Neutrophil (primary cell): ENCODE data around the gene FLYWCH1.

ENCODE experiments used
- H3K27ac ChIP-seq: fragments of 200-600 bp; sonication (generic); 2 replicates; pipeline ENCODE4 v1.5.1; 2016; ENCODE audit warnings: mild to moderate bottlenecking, moderate library complexity
- H3K27me3 ChIP-seq: fragments of 200-600 bp; sonication (generic); 2 replicates; pipeline ENCODE4 v1.6.0; 2016; ENCODE audit warnings: mild to moderate bottlenecking
- H3K36me3 ChIP-seq: fragments of 200-600 bp; sonication (generic); 2 replicates; pipeline ENCODE4 v1.5.1; 2017
- H3K4me1 ChIP-seq, 2 experiments: fragments of 200-600 bp in 1 of 2; sonication (generic) in 1 of 2; 1 replicate in 1 of 2; 2 replicates in 1 of 2; pipeline versions ENCODE4 v1.5.1 to v1.6.1; 2013 to 2016; ENCODE audit warnings: low read depth in 1 of 2, low read length in 1 of 2, mild to moderate bottlenecking in 1 of 2, moderate library complexity in 1 of 2; ENCODE audit not compliant: control insufficient read depth in 1 of 2, insufficient read depth in 1 of 2
- H3K4me3 ChIP-seq, 2 experiments: fragments of 200-600 bp in 1 of 2; sonication (generic) in 1 of 2; 1 replicate in 1 of 2; 2 replicates in 1 of 2; pipeline ENCODE4 v1.5.1; 2013 to 2016; ENCODE audit warnings: low read depth in 1 of 2, low read length in 1 of 2, mild to moderate bottlenecking in 1 of 2, moderate library complexity in 1 of 2
- H3K9me3 ChIP-seq: fragments of 200-600 bp; sonication (generic); 2 replicates; pipeline ENCODE4 v1.5.1; 2016
- TF ChIP-seq, protein P1 (sequence below): fragments of 200-600 bp; sonication (generic); IDR thresholded peaks from 2 replicates; pipeline ENCODE4 v1.5.1; 2016; ENCODE audit warnings: antibody characterized with exemption

Gene FLYWCH1

GRCh38 chr16:2971985-2972784 is 60.5 kb downstream of the FLYWCH1 start:
- H3K9me3 ChIP-seq = no peaks in the 10 kb centered on the region
- no peak overlapping the region for H3K27ac ChIP-seq
- H3K4me1 ChIP-seq = peaks cover 32 to 33% of the 10 kb centered on the region in 2 experiments
- H3K36me3 ChIP-seq = peaks cover 18% of the 10 kb centered on the region
- H3K4me3 ChIP-seq = no peak overlapping the region
- H3K27me3 ChIP-seq = peaks cover 18% of the 10 kb centered on the region
- TF ChIP-seq, protein P1, sequence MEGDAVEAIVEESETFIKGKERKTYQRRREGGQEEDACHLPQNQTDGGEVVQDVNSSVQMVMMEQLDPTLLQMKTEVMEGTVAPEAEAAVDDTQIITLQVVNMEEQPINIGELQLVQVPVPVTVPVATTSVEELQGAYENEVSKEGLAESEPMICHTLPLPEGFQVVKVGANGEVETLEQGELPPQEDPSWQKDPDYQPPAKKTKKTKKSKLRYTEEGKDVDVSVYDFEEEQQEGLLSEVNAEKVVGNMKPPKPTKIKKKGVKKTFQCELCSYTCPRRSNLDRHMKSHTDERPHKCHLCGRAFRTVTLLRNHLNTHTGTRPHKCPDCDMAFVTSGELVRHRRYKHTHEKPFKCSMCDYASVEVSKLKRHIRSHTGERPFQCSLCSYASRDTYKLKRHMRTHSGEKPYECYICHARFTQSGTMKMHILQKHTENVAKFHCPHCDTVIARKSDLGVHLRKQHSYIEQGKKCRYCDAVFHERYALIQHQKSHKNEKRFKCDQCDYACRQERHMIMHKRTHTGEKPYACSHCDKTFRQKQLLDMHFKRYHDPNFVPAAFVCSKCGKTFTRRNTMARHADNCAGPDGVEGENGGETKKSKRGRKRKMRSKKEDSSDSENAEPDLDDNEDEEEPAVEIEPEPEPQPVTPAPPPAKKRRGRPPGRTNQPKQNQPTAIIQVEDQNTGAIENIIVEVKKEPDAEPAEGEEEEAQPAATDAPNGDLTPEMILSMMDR = no peak

DNA sequence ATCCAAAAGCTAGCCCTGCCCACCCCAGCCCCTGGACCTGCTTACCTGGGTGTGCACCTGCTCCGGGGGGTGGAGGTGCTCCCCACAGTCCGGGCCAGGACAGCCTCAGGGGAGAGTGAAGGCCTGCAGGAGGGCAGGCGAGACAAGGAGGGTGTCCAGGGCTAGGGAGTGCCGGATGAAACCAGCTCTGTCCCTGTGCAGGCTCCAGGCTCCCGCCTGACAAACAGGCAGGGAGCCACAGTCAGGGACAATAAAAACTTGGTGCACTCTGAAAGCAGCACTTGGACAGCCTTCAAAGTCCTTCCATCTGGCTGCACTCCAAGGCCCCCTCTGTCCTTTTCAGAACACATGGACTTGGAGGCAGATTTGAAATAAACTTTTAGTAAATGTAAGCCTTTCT is 61.4 kb downstream of the FLYWCH1 start:
- Histone ChIP-seq H3K9me3 (no peaks in the 10 kb centered on the region), H3K27me3 (peaks cover 9% of the 10 kb centered on the region), H3K4me3 (no peak overlapping the region), H3K4me1 (peaks cover 23 to 26% of the 10 kb centered on the region in 2 experiments), H3K27ac (no peak overlapping the region), H3K36me3 (peaks cover 18% of the 10 kb centered on the region)
- TF ChIP-seq, protein P1 = no peak

- no peaks in the 10 kb centered on the region for H3K9me3 ChIP-seq
- H3K4me3 ChIP-seq = no peak overlapping the region
- TF ChIP-seq, protein P1 = no peak
- peaks cover 16 to 19% of the 10 kb centered on the region in 2 experiments for H3K4me1 ChIP-seq
- H3K27ac ChIP-seq = no peak overlapping the region
- peaks cover 18% of the 10 kb centered on the region for H3K36me3 ChIP-seq
- H3K27me3 ChIP-seq = peaks cover 2% of the 10 kb centered on the region
Observed at GRCh38 chr16:2973605-2974318, 62.0 kb downstream of the FLYWCH1 start.

DNA sequence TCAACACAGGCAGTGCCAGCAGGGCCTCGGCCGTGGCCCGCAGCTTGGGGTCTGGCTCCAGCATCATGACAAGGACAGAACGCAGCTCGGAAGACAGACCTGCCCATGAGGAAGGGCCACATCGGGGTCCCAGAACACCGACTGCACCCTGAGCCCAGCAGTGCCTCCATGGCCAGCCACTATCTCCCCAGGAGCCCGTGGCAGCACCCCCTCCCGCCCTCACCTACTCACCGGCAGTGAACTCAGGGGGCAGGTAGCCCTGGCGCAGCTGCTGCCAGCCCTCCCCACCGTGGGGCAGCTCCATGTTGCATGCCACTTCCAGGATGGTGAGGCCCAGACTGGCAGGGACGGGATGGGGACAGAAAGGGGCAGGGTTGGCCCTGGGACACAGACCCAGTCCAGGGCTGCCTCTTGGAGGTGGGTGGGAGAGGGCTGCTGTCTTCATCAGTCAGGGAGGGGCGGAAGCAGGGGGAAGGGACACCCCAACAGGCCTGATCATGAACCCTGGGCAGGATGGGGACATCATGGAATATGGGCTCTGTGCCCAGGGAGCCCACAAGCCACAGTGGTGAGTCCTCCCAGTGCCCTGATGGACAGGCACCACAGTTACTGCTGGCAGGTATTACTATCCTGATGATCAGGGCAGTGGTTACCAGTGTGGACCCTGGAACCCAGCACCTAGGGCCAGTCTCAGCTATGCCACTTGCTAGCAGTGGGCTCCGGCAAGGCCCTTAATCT is 62.8 kb downstream of the FLYWCH1 start:
- H3K4me3 ChIP-seq = no peak overlapping the region
- no peak overlapping the region for H3K27ac ChIP-seq
- TF ChIP-seq, protein P1 = no peak
- peaks cover 15 to 18% of the 10 kb centered on the region in 2 experiments for H3K4me1 ChIP-seq
- no peaks in the 10 kb centered on the region for H3K27me3 ChIP-seq
- H3K36me3 ChIP-seq = peaks cover 18% of the 10 kb centered on the region
- no peaks in the 10 kb centered on the region for H3K9me3 ChIP-seq

- Histone ChIP-seq H3K4me3 (no peak overlapping the region), H3K9me3 (no peaks in the 10 kb centered on the region), H3K27me3 (no peaks in the 10 kb centered on the region), H3K36me3 (peaks cover 18% of the 10 kb centered on the region), H3K27ac (no peak overlapping the region), H3K4me1 (peaks cover 15 to 17% of the 10 kb centered on the region in 2 experiments)
- TF ChIP-seq, protein P1 = no peak
Observed at GRCh38 chr16:2975161-2975795, 63.5 kb downstream of the FLYWCH1 start.
